ENCODE data around the gene NTM.

Gene NTM

DNA sequence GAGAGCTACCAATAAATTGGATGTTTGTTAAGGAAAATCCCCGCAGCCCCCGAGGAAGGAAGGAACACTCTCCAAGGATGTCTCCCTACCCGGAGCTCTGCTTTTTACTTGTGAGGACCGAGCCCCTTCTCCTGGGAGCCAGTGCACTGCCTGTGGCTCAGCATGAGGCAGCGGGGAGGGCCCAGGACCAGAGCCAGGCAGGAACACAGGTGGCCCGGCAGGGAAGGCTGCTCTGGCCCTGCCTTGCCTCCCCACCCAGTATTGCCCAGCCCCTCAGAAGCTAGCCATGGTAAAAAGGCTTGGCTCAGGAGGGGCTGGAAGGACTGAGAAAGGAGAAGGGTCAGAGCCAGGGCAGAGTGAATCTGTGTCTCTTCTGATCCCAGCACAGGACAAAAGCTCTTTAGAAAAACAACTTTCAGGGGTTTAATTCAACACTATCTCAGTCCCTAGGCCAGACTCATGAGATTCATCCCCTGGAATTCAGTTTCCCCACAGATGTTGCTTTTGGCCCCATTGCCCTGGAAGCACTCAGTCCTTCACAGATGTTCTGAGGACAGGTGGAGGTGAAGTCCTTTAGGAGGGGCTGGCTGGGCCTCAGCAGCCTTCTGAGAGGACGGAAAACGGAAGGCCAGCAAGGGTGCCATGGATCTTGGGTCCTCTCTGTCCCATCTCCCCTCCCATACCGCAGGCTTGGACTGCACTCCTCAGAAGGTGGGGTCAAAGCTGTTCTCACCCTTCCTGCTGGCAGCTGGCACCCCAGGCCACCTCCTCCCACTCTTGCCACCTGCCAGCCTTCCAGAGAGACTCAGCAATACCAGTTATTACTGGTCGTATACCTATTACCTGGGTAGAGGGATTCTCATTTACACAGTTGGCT, 318.9 kb downstream of the NTM start:
- no peak overlapping the region for H3K4me3 ChIP-seq (ENCODE audit: low read length, poor library complexity, severe bottlenecking)
- H2AFZ ChIP-seq (ENCODE audit: low read length), result no peak overlapping the region
- no peaks in the 10 kb centered on the region for H3F3A ChIP-seq (ENCODE audit: low read depth)
- no peak overlapping the region for H3K9ac ChIP-seq (ENCODE audit: low read depth, low read length, poor library complexity, severe bottlenecking)
- H3K79me2 ChIP-seq (ENCODE audit: insufficient read depth, low read length), result no peaks in the 10 kb centered on the region
- H3K9me3 ChIP-seq (ENCODE audit: insufficient read depth, low read depth, low read length), result no peaks in the 10 kb centered on the region
- H3K9me2 ChIP-seq (replicated peaks; ENCODE audit: low read depth, low read length), result no peaks in the 10 kb centered on the region
- no peaks in the 10 kb centered on the region for H3K36me3 ChIP-seq (ENCODE audit: insufficient read depth, low read length)
- no peaks in the 10 kb centered on the region for H4K20me1 ChIP-seq (ENCODE audit: insufficient read depth, low read length, poor library complexity, severe bottlenecking)
- no peak overlapping the region for H3K4me2 ChIP-seq (ENCODE audit: low read depth, low read length, poor library complexity, severe bottlenecking)
- TF ChIP-seq EZH2phosphoT487 (IDR thresholded peaks at IDR 0.05; ENCODE audit: borderline replicate concordance), result no peak
- TF ChIP-seq, protein P1, sequence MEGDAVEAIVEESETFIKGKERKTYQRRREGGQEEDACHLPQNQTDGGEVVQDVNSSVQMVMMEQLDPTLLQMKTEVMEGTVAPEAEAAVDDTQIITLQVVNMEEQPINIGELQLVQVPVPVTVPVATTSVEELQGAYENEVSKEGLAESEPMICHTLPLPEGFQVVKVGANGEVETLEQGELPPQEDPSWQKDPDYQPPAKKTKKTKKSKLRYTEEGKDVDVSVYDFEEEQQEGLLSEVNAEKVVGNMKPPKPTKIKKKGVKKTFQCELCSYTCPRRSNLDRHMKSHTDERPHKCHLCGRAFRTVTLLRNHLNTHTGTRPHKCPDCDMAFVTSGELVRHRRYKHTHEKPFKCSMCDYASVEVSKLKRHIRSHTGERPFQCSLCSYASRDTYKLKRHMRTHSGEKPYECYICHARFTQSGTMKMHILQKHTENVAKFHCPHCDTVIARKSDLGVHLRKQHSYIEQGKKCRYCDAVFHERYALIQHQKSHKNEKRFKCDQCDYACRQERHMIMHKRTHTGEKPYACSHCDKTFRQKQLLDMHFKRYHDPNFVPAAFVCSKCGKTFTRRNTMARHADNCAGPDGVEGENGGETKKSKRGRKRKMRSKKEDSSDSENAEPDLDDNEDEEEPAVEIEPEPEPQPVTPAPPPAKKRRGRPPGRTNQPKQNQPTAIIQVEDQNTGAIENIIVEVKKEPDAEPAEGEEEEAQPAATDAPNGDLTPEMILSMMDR (conservative IDR thresholded peaks at IDR 0.05; ENCODE audit: low read length), result no peak
- no peaks in the 10 kb centered on the region for H3K27me3 ChIP-seq (ENCODE audit: insufficient read depth, low read length, poor library complexity, severe bottlenecking)
- peaks cover 5% of the 10 kb centered on the region for H3K4me1 ChIP-seq (ENCODE audit: insufficient read depth, low read length, poor library complexity, severe bottlenecking)

DNA sequence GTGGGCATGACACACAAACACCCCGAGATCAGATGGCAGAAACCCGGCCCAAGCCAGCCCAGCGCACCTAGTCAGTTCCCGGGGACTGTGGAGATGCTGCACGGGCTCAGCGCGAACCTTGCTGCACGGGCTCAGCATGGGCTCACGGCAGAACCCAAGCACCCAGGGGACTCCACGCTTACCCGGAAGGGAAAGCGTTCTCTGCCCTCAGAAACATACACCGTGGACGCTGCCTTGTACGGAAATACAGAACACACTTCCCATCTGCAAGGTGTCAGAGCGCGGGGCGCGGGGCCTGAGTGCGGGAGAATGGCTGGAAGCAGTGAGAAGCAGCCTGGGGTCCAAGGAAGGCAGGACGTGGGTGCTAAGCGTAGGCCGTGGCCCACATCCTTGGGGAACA, 319.9 kb downstream of the NTM start:
- H3K4me1 ChIP-seq (ENCODE audit: insufficient read depth, low read length, poor library complexity, severe bottlenecking), result peaks cover 5% of the 10 kb centered on the region
- no peaks in the 10 kb centered on the region for H3K27me3 ChIP-seq (ENCODE audit: insufficient read depth, low read length, poor library complexity, severe bottlenecking)
- no peaks in the 10 kb centered on the region for H3F3A ChIP-seq (ENCODE audit: low read depth)
- no peaks in the 10 kb centered on the region for H4K20me1 ChIP-seq (ENCODE audit: insufficient read depth, low read length, poor library complexity, severe bottlenecking)
- TF ChIP-seq, protein P1 (conservative IDR thresholded peaks at IDR 0.05; ENCODE audit: low read length), result no peak
- TF ChIP-seq EZH2phosphoT487 (IDR thresholded peaks at IDR 0.05; ENCODE audit: borderline replicate concordance), result no peak
- no peak overlapping the region for H2AFZ ChIP-seq (ENCODE audit: low read length)
- no peaks in the 10 kb centered on the region for H3K79me2 ChIP-seq (ENCODE audit: insufficient read depth, low read length)
- no peaks in the 10 kb centered on the region for H3K36me3 ChIP-seq (ENCODE audit: insufficient read depth, low read length)
- H3K4me3 ChIP-seq (ENCODE audit: low read length, poor library complexity, severe bottlenecking), result no peak overlapping the region
- H3K9me2 ChIP-seq (replicated peaks; ENCODE audit: low read depth, low read length), result no peaks in the 10 kb centered on the region
- H3K4me2 ChIP-seq (ENCODE audit: low read depth, low read length, poor library complexity, severe bottlenecking), result no peak overlapping the region
- H3K9me3 ChIP-seq (ENCODE audit: insufficient read depth, low read depth, low read length), result no peaks in the 10 kb centered on the region
- no peak overlapping the region for H3K9ac ChIP-seq (ENCODE audit: low read depth, low read length, poor library complexity, severe bottlenecking)

DNA sequence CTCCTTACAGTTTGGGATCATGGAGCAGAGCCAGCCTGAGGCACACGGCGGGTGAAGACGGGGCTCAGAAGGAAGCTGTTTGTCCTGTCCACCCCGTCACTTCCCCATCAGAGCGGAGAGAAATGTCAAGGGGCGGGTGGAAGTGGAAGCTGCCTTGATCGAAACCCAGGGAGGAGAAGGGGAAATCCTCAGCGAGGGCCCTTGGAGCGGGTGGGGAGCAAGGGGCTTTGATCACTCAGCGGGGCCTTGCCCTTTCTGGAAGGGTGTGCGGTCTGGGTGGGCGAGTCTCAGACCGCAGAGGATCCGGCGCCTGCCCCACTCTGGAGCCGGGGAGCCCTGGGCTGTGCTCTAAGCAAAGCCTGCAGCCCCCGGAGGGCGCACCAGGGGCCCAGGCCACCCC, 320.4 kb downstream of the NTM start:
- no peak for TF ChIP-seq EZH2phosphoT487 (IDR thresholded peaks at IDR 0.05; ENCODE audit: borderline replicate concordance)
- TF ChIP-seq, protein P1 (conservative IDR thresholded peaks at IDR 0.05; ENCODE audit: low read length), result no peak
- no peaks in the 10 kb centered on the region for H3F3A ChIP-seq (ENCODE audit: low read depth)
- no peaks in the 10 kb centered on the region for H3K9me2 ChIP-seq (replicated peaks; ENCODE audit: low read depth, low read length)
- H3K9me3 ChIP-seq (ENCODE audit: insufficient read depth, low read depth, low read length), result no peaks in the 10 kb centered on the region
- H3K27me3 ChIP-seq (ENCODE audit: insufficient read depth, low read length, poor library complexity, severe bottlenecking), result no peaks in the 10 kb centered on the region
- H3K9ac ChIP-seq (ENCODE audit: low read depth, low read length, poor library complexity, severe bottlenecking), result no peak overlapping the region
- no peaks in the 10 kb centered on the region for H4K20me1 ChIP-seq (ENCODE audit: insufficient read depth, low read length, poor library complexity, severe bottlenecking)
- H3K4me3 ChIP-seq (ENCODE audit: low read length, poor library complexity, severe bottlenecking), result no peak overlapping the region
- no peaks in the 10 kb centered on the region for H3K79me2 ChIP-seq (ENCODE audit: insufficient read depth, low read length)
- no peak overlapping the region for H2AFZ ChIP-seq (ENCODE audit: low read length)
- peaks cover 2% of the 10 kb centered on the region for H3K4me1 ChIP-seq (ENCODE audit: insufficient read depth, low read length, poor library complexity, severe bottlenecking)
- H3K4me2 ChIP-seq (ENCODE audit: low read depth, low read length, poor library complexity, severe bottlenecking), result no peak overlapping the region
- H3K36me3 ChIP-seq (ENCODE audit: insufficient read depth, low read length), result no peaks in the 10 kb centered on the region

Data from Loucy (cell line).